Hepatocyte (in vitro differentiated cells): Measurements from ENCODE around the gene GNAT1.

ENCODE experiments used
- EZH2 ChIP-seq: fragments of 200-600 bp; sonication (generic); IDR thresholded peaks from 2 replicates; pipeline ENCODE4 v1.6.1; 2016; ENCODE audit warnings: antibody characterized with exemption, mild to moderate bottlenecking, borderline replicate concordance
- EZH2phosphoT487 ChIP-seq: fragments of 200-600 bp; sonication (generic); IDR thresholded peaks from one replicate; pipeline ENCODE4 v1.6.1; 2018; ENCODE audit warnings: antibody characterized with exemption, mild to moderate bottlenecking, low read depth, moderate library complexity; ENCODE audit not compliant: unreplicated experiment, severe bottlenecking
- TF ChIP-seq, protein P1 (sequence below): fragments of 200-600 bp; sonication (generic); IDR thresholded peaks from 2 replicates; pipeline ENCODE4 v1.5.1; 2016; ENCODE audit warnings: antibody characterized with exemption, mild to moderate bottlenecking; ENCODE audit not compliant: poor library complexity

DNA sequence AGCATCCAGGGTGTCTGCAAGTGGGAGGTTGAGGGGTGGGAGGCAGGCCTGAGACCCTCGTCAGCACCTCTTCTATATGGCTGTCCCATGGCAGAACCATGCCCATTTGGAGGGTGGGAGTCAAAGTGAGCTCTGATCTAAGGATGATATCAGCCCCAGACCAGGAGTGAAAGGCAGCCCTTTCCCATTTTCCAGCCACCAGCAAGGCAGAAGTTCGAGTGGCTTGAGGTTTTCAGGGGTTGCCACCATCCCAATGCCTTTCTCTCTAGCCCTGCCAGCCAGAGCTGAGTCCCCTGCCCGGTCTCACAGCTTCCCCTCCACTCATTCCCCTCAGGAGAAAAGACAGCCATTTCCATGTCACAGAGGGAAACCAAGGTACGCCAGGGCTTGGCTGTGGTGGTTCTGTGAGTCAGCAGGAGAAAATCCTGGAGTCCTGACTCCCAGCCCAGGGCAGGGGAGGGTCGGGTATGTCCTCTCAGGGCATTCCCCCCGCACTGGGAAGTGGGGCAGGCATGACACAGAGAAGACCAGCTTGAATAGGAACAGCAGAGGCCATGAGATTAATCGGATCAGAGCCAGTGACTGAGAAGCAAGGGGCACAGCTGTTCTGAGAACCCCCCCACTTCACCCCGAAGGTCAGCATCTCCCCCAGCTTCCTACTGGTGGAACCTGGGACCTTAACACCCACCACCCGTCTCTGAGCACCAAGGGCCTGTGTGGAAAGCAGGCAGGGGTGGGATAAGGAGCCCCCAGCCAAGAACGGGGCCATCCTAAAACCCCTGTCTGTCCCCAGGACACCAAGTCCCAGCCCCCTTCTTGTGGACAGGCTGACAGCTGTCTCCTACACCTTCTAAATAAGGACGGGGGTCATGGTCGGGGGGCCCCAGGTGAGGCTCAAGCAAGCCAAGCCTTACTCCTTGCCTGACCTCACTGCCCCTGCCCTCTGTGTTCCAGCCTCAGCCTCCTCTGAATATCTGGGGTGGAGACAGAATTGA lies 12.7 kb downstream of the GNAT1 start:
- TF ChIP-seq, protein P1, sequence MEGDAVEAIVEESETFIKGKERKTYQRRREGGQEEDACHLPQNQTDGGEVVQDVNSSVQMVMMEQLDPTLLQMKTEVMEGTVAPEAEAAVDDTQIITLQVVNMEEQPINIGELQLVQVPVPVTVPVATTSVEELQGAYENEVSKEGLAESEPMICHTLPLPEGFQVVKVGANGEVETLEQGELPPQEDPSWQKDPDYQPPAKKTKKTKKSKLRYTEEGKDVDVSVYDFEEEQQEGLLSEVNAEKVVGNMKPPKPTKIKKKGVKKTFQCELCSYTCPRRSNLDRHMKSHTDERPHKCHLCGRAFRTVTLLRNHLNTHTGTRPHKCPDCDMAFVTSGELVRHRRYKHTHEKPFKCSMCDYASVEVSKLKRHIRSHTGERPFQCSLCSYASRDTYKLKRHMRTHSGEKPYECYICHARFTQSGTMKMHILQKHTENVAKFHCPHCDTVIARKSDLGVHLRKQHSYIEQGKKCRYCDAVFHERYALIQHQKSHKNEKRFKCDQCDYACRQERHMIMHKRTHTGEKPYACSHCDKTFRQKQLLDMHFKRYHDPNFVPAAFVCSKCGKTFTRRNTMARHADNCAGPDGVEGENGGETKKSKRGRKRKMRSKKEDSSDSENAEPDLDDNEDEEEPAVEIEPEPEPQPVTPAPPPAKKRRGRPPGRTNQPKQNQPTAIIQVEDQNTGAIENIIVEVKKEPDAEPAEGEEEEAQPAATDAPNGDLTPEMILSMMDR: no peak
- TF ChIP-seq EZH2 (no peak), EZH2phosphoT487 (no peak)
